Right lobe of liver (tissue), 6 donors: Measurements from ENCODE around the gene STK24. TPM values are rescaled to one million over a fixed set of nuclear protein-coding genes. Genes with fewer than 3 reads are reported as not detected.
A peak's percentile ranks its signal among the peaks of the same experiment; 100 is the strongest.

Experiments used
- ATAC-seq, 4 donors: fragments of 200-7000 bp; cut with Tn5 transposase; one replicate each; pipeline ENCODE4 v1.9.1; 2020; ENCODE audit warnings: mild to moderate bottlenecking in 4 of 4, moderate library complexity in 4 of 4
- DNase-seq, 3 donors: peaks; one replicate each; pipeline ENCODE4 v3.0.0-alpha.2; 2020
- H3K27ac ChIP-seq, 3 donors: fragments of 200-600 bp; one replicate each; pipeline ENCODE4 v1.8.0; 2022
- H3K27me3 ChIP-seq, 2 donors: fragments of 200-600 bp; one replicate each; pipeline ENCODE4 v1.8.0; 2022
- H3K36me3 ChIP-seq, 4 donors: fragments of 200-600 bp; sonication (generic) in 1 of 4; one replicate each; pipeline versions ENCODE4 v1.5.1 to v1.8.0; 2017 to 2022; ENCODE audit warnings: control low read depth in 1 of 4
- H3K4me1 ChIP-seq, 4 donors: fragments of 200-600 bp; sonication (generic) in 1 of 4; one replicate each; pipeline versions ENCODE4 v1.5.1 to v1.8.0; 2017 to 2022; ENCODE audit warnings: control low read depth in 1 of 4
- H3K4me3 ChIP-seq, 3 donors: fragments of 200-600 bp; one replicate each; pipeline ENCODE4 v1.8.0; 2022
- H3K9me3 ChIP-seq, 4 donors: fragments of 200-600 bp; sonication (generic) in 1 of 4; one replicate each; pipeline versions ENCODE4 v1.5.1 to v1.8.0; 2017 to 2022; ENCODE audit warnings: control low read depth in 1 of 4
- CTCF ChIP-seq, 4 donors: fragments of 200-600 bp in 3 of 4; fragments of 450-650 bp in 1 of 4; IDR thresholded peaks; one replicate each; pipeline versions ENCODE4 v1.5.1 to v1.8.0; 2016 to 2022; ENCODE audit warnings: antibody characterized with exemption in 4 of 4, mild to moderate bottlenecking in 2 of 4
- POLR2A ChIP-seq: fragments of 450-650 bp; IDR thresholded peaks from one replicate; pipeline ENCODE4 v1.6.1; 2017; ENCODE audit warnings: antibody characterized with exemption, mild to moderate bottlenecking
- WGBS: methylation state at CpG from one replicate; pipeline ENCODE4 v1.1.6; 2018; ENCODE audit warnings: low coverage, low lambda C conversion rate; ENCODE audit not compliant: insufficient coverage; ENCODE audit errors: missing lambda C conversion rate; 5-methylcytosine and 5-hydroxymethylcytosine counted together
- intact Hi-C, 2 donors: fragments of 100-400 bp; cut with DNase I; formaldehyde crosslinking; loops; one replicate each; pipeline versions ENCODE4 v1.11.2 to v1.14.1; 2022
- total RNA-seq, 6 experiments: library from RNA; depleted of rRNA in 2 of 6; stranded (reverse); fragments of >200 nt in 2 of 6; fragmentation: NEBNext Ultra II Directional in 3 of 6; extraction: Animal tissue kit (Norgen Biotek cat#: 25700) in 3 of 6; gene quantifications; one replicate each; pipeline versions ENCODE4 v1.1.0 to v1.2.4, GENCODE V29; 2016 to 2023
- donor health status: DM: no; HTN: yes; CAD: no.
- donor health status: DM: no; HTN: no; CAD: no.
- donor health status: DM: no; HTN: no; CAD: no.
- donor health status: DM: no; HTN: yes; CAD: no.
- donor health status: DM: no; HTN: yes; CAD: no.

The STK24 gene
- total RNA-seq, 6 experiments from 2014 or later = 14.8 to 40.8 (median 28.6) TPM

- ATAC-seq (no peak), DNase-seq (no peak)
- no peaks in the 10 kb centered on the region for H3K36me3 ChIP-seq
- H3K27ac ChIP-seq = no peak overlapping the region
- H3K27me3 ChIP-seq = no peaks in the 10 kb centered on the region
- WGBS = 87% methylated on average over 3 of the region's 4 CpGs
- intact Hi-C loops = no loop called here
- peaks cover 0 to 10% (median 2%) of the 10 kb centered on the region in 4 donors for H3K4me1 ChIP-seq
- TF ChIP-seq CTCF (IDR thresholded peaks at IDR 0.05) = no peak
- TF ChIP-seq POLR2A = no peak
- no peaks in the 10 kb centered on the region for H3K9me3 ChIP-seq
- H3K4me3 ChIP-seq = no peak overlapping the region
Observed at GRCh38 chr13:98515818-98516465, 61.0 kb downstream of the STK24 start.

- 100% methylated on average over 1 of the region's 1 CpG for WGBS
- H3K27ac ChIP-seq = no peak overlapping the region
- intact Hi-C loops = no loop called here
- H3K4me1 ChIP-seq = peaks cover 0 to 10% (median 2%) of the 10 kb centered on the region in 4 donors
- no peak overlapping the region for H3K4me3 ChIP-seq
- no peaks in the 10 kb centered on the region for H3K9me3 ChIP-seq
- H3K27me3 ChIP-seq = no peaks in the 10 kb centered on the region
- H3K36me3 ChIP-seq = no peaks in the 10 kb centered on the region
- DNase-seq (no peak), ATAC-seq (no peak)
- TF ChIP-seq POLR2A = no peak
- no peak for TF ChIP-seq CTCF (IDR thresholded peaks at IDR 0.05)
Observed at GRCh38 chr13:98514288-98514687, 62.6 kb downstream of the STK24 start.

- H3K27me3 ChIP-seq = no peaks in the 10 kb centered on the region
- H3K9me3 ChIP-seq = no peaks in the 10 kb centered on the region
- intact Hi-C loops = no loop called here
- no peak overlapping the region for H3K4me3 ChIP-seq
- TF ChIP-seq CTCF (IDR thresholded peaks at IDR 0.05) = no peak
- TF ChIP-seq POLR2A = no peak
- DNase-seq = no peak
- H3K27ac ChIP-seq = no peak overlapping the region
- no peak for ATAC-seq
- WGBS = 90% methylated on average over 2 of the region's 2 CpGs
- no peaks in the 10 kb centered on the region for H3K36me3 ChIP-seq
- H3K4me1 ChIP-seq = peaks cover 0 to 10% (median 2%) of the 10 kb centered on the region in 4 donors
Observed at GRCh38 chr13:98513837-98514236, 63.1 kb downstream of the STK24 start.

- H3K27ac ChIP-seq = no peak overlapping the region
- no peaks in the 10 kb centered on the region for H3K36me3 ChIP-seq
- no peak for TF ChIP-seq CTCF (IDR thresholded peaks at IDR 0.05)
- TF ChIP-seq POLR2A = no peak
- intact Hi-C loops = no loop called here
- WGBS = 80% methylated on average over 8 of the region's 18 CpGs
- DNase-seq (no peak), ATAC-seq (peak; percentile 11 to 48 (median 40))
- no peaks in the 10 kb centered on the region for H3K9me3 ChIP-seq
- H3K27me3 ChIP-seq = no peaks in the 10 kb centered on the region
- peaks cover 0 to 13% (median 5%) of the 10 kb centered on the region in 4 donors for H3K4me1 ChIP-seq
- no peak overlapping the region for H3K4me3 ChIP-seq
Observed at GRCh38 chr13:98512774-98513665, 63.9 kb downstream of the STK24 start.
